DOHH2 (cell line): ENCODE results near the gene BOD1L1.
A peak's percentile ranks its signal among the peaks of the same experiment; 100 is the strongest.

Experiments
- H3F3A ChIP-seq: fragments of 200-600 bp; sonication (generic), shearing (Covaris generic); 2 replicates; pipeline ENCODE4 v1.6.0; 2016; ENCODE audit warnings: antibody characterized with exemption, mild to moderate bottlenecking; ENCODE audit not compliant: control insufficient read depth, insufficient read depth
- H3K27ac ChIP-seq: fragments of 200-600 bp; sonication (generic); 2 replicates; pipeline ENCODE4 v1.5.1; 2014; ENCODE audit warnings: low read depth, mild to moderate bottlenecking, low read length, moderate library complexity
- H3K27me3 ChIP-seq: fragments of 200-600 bp; sonication (generic); 2 replicates; pipeline ENCODE4 v1.6.1; 2014; ENCODE audit warnings: mild to moderate bottlenecking, low read length, mixed read lengths; ENCODE audit not compliant: control insufficient read depth
- H3K36me3 ChIP-seq: fragments of 200-600 bp; sonication (generic); 2 replicates; pipeline ENCODE4 v1.6.1; 2014; ENCODE audit warnings: mild to moderate bottlenecking, low read length, moderate library complexity, mixed read lengths; ENCODE audit not compliant: control insufficient read depth
- H3K4me1 ChIP-seq: fragments of 200-600 bp; sonication (generic); 2 replicates; pipeline ENCODE4 v1.6.1; 2014; ENCODE audit warnings: mild to moderate bottlenecking, low read length, mixed read lengths; ENCODE audit not compliant: control insufficient read depth
- H3K4me2 ChIP-seq: fragments of 200-600 bp; sonication (generic); 2 replicates; pipeline ENCODE4 v1.6.0; 2014; ENCODE audit warnings: mild to moderate bottlenecking, low read length, moderate library complexity
- H3K4me3 ChIP-seq: fragments of 200-600 bp; sonication (generic); 2 replicates; pipeline ENCODE4 v1.5.1; 2014; ENCODE audit warnings: mild to moderate bottlenecking, low read length, mixed read lengths
- H3K79me2 ChIP-seq: fragments of 200-600 bp; sonication (generic); 2 replicates; pipeline ENCODE4 v1.6.1; 2014; ENCODE audit warnings: mild to moderate bottlenecking, low read length, mixed read lengths; ENCODE audit not compliant: control insufficient read depth
- H3K9me2 ChIP-seq: fragments of 200-600 bp; sonication (generic); replicated peaks from 2 replicates; pipeline ENCODE4 v1.6.1; 2014; ENCODE audit warnings: mild to moderate bottlenecking, low read length, mixed read lengths; ENCODE audit not compliant: control insufficient read depth
- H3K9me3 ChIP-seq: fragments of 200-600 bp; sonication (generic); 2 replicates; pipeline ENCODE4 v1.6.1; 2014; ENCODE audit warnings: antibody characterized with exemption, low read length, mixed read lengths; ENCODE audit not compliant: control insufficient read depth, insufficient read depth
- H4K20me1 ChIP-seq: fragments of 200-600 bp; sonication (generic); 2 replicates; pipeline ENCODE4 v1.6.0; 2014; ENCODE audit warnings: low read depth, mild to moderate bottlenecking, antibody characterized with exemption, low read length, moderate library complexity; ENCODE audit not compliant: control insufficient read depth, insufficient read depth
- EZH2phosphoT487 ChIP-seq: fragments of 200-600 bp; sonication (generic); IDR thresholded peaks from 2 replicates; pipeline ENCODE4 v1.6.1; 2017; ENCODE audit warnings: borderline replicate concordance, mild to moderate bottlenecking, antibody characterized with exemption, low read length, moderate library complexity, mixed read lengths
- TF ChIP-seq, protein P1 (sequence below): fragments of 200-600 bp; sonication (generic); IDR thresholded peaks from one replicate; pipeline ENCODE4 v1.5.1; 2014; ENCODE audit warnings: antibody characterized with exemption, mild to moderate bottlenecking, low read depth, low read length; ENCODE audit not compliant: poor library complexity, severe bottlenecking

BOD1L1 gene

DNA sequence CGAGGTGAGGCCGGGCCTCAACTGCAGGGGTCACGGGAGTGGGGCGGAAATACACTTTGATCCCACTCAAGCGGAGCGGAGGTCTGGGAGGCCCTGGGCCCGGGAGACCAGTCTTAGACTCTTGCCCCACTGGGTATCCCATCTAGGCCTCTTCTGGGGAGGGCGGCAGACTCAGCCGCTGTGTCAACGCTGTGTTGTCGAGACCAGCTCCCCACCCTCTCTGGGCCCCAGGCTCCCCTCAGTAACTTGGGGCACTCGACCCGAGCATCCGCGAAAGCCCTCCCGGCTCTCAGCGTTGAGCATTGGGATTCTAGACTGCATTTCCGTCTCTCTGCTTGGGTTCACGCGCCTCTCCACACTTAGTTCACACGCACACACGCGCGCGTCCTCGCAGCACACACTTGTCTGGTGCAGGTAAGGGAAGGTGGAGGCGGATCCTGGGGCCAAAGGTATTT lies 84.9 kb downstream of the BOD1L1 start:
- Histone ChIP-seq H3K36me3 (no peaks in the 10 kb centered on the region), H3K27me3 (peaks cover 66% of the 10 kb centered on the region), H3K9me2 (no peaks in the 10 kb centered on the region), H3K27ac (no peak overlapping the region), H3K4me1 (peaks cover 25% of the 10 kb centered on the region), H3K4me2 (peak overlapping the region; percentile 36; the same call in 1 of the 2 replicates), H3F3A (peaks cover 7% of the 10 kb centered on the region; the same call in 1 of the 2 replicates), H4K20me1 (no peaks in the 10 kb centered on the region), H3K79me2 (no peaks in the 10 kb centered on the region), H3K4me3 (0 out of 2 replicates have a peak overlapping the region, but pooled peaks have one; percentile 34), H3K9me3 (no peaks in the 10 kb centered on the region)
- TF ChIP-seq, protein P1, sequence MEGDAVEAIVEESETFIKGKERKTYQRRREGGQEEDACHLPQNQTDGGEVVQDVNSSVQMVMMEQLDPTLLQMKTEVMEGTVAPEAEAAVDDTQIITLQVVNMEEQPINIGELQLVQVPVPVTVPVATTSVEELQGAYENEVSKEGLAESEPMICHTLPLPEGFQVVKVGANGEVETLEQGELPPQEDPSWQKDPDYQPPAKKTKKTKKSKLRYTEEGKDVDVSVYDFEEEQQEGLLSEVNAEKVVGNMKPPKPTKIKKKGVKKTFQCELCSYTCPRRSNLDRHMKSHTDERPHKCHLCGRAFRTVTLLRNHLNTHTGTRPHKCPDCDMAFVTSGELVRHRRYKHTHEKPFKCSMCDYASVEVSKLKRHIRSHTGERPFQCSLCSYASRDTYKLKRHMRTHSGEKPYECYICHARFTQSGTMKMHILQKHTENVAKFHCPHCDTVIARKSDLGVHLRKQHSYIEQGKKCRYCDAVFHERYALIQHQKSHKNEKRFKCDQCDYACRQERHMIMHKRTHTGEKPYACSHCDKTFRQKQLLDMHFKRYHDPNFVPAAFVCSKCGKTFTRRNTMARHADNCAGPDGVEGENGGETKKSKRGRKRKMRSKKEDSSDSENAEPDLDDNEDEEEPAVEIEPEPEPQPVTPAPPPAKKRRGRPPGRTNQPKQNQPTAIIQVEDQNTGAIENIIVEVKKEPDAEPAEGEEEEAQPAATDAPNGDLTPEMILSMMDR = no peak
- no peak for TF ChIP-seq EZH2phosphoT487

DNA sequence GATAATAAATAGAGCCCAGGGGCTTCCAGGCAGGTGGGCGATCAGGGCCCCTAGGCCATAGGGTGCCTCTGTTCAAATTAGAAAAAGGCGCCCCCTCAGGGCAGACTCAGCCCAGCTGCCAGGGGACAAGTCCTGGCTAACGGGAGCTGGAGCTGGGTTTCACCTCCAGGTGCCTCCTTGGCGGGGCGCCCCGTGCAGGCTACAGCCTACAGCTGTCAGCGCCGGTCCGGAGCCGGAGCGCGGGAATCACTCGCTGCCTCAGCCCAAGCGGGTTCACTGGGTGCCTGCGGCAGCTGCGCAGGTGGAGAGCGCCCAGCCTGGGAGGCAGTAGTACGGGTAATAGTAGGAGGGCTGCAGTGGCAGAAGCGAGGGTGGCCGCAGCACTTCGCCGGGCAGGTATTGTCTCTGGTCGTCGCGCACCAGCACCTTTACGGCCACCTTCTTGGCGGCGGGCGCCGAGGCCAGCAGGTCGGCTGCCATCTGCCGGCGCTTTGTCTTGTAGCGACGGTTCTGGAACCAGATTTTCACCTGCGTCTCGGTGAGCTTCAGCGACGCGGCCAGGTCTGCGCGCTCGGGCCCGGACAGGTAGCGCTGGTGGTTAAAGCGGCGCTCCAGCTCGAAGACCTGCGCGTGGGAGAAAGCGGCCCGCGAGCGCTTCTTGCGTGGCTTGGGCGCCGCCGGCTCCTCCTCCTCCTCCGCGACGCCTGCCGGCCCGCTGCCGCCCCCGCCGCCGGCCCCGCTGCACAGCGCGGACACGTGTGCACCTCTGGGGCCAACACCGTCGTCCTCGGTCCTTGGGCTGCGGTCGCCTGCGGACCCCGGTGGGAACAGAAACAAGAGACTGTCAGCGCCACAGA lies 85.6 kb downstream of the BOD1L1 start:
- Histone ChIP-seq H3K9me3 (no peaks in the 10 kb centered on the region), H3K27me3 (peaks cover 60% of the 10 kb centered on the region), H3F3A (peaks cover 7% of the 10 kb centered on the region; the same call in 1 of the 2 replicates), H3K79me2 (no peaks in the 10 kb centered on the region), H4K20me1 (no peaks in the 10 kb centered on the region), H3K36me3 (no peaks in the 10 kb centered on the region), H3K4me2 (peak overlapping the region; percentile 36), H3K27ac (no peak overlapping the region), H3K4me3 (peak overlapping the region; percentile 34), H3K9me2 (no peaks in the 10 kb centered on the region), H3K4me1 (peaks cover 20% of the 10 kb centered on the region)
- TF ChIP-seq, protein P1 = peak; percentile 17
- TF ChIP-seq EZH2phosphoT487 = no peak

DNA sequence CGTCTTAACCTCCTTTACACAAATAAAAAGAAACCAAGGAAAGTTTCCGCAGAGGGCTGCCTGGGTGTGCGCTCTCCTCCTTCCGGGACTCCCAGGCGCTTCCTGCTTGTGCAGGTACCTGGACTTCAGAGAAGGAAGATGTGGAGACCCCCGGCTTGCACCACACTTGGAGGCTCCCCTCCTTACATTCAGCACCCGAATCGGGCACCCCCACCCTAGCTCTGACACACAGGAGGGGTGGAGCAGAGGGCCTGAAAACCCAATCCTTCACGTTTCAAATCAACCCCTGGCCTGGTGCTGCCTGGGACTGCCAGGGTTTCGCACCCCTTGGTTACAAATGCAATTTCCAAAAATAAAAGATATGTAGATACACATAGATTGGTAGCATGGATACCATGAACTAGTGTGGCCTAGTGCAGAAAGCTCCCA lies 86.3 kb downstream of the BOD1L1 start:
- Histone ChIP-seq H3F3A (peaks cover 7% of the 10 kb centered on the region; the same call in 1 of the 2 replicates), H3K79me2 (no peaks in the 10 kb centered on the region), H3K27me3 (peaks cover 53% of the 10 kb centered on the region), H3K9me2 (no peaks in the 10 kb centered on the region), H3K4me2 (no peak overlapping the region), H3K4me1 (peaks cover 12% of the 10 kb centered on the region), H3K36me3 (no peaks in the 10 kb centered on the region), H3K9me3 (no peaks in the 10 kb centered on the region), H3K27ac (no peak overlapping the region), H4K20me1 (no peaks in the 10 kb centered on the region), H3K4me3 (no peak overlapping the region)
- TF ChIP-seq, protein P1 = no peak
- no peak for TF ChIP-seq EZH2phosphoT487
